Ammon's horn (tissue), 1 donor: ENCODE measurements around the gene OR9G1.
"Not testable (repeated sequence)": the region's sequence is repeated elsewhere in the genome, so short reads cannot be mapped to it uniquely, and the experiment has no call there.

ENCODE experiments used
- DNase-seq: peaks from one replicate; pipeline ENCODE4 v3.0.0-alpha.2; 2016; ENCODE audit warnings: low spot score

Gene OR9G1, protein sequence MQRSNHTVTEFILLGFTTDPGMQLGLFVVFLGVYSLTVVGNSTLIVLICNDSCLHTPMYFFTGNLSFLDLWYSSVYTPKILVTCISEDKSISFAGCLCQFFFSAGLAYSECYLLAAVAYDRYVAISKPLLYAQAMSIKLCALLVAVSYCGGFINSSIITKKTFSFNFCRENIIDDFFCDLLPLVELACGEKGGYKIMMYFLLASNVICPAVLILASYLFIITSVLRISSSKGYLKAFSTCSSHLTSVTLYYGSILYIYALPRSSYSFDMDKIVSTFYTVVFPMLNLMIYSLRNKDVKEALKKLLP

DNA sequence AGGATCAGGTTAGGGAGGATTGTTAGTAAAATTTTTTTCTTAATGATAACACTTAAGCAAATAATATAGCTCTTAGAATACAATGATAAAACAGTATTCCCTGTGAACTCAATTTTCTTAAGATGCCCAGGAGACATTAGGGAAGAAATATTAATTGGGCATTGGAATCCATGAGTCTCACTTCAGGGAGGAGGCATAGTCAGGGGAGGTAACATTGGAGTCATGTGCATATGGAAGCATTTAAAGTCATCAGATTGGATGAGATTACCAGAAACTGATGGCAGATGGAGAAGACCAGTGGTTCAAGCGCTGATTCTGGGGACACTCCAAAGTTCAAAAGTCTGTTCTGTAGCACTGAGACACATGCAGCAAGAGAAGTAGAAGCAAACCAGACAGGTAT is at the start of gene OR9G1:
Gene OR9G1, plus strand, starts transcription at position 301 of the 400 bp plus-strand sequence. CDS start 1,293 bp downstream, outside the sequence.
- no peak for DNase-seq

DNA sequence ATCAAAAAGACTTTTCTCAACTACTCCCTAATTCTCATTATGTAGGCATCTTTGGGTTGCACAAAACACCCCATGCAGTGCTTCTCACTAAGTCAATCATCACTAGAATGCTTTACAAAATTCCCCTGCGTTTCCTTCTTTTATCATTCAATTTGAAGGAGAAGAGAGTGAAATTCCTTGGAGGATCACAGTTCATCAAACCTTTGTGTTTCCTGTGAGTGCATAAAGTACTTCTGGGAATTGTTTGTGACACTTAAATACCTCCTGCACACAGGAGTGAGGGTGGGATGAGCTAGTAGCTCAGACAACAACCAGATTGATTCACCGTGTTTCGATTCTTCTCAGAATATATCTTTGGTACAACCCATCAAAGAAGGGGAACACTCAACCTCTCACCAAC is 39.1 kb upstream of the OR9G1 start:
- DNase-seq = no peak

GRCh38 chr11:56663386-56663785 is 35.5 kb upstream of the OR9G1 start, which contains the start of gene OR5AR1:
TSS of gene OR5AR1 (plus strand) at chr11:56663686. CDS start at chr11:56663686, 0 bp downstream.
- no peak for DNase-seq

DNA sequence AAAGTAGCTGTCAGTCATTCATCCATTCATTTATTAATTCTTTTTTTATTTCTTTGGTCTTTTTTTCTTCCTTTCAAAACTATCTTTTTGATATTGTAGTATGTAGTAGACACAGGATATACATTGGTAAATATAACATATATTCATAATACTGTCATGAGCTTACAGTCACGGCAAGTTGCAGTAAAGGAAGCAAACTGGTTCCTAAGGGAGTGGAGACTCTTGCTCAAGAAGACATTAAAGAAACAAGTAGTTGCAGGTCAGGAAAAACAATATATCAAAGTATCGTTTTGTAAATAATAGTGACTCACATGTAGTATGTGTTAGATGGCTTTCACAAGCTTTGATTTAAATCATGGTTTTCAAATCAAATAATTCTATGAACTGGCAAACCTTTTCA is 27.9 kb upstream of the OR9G1 start:
- no peak for DNase-seq

GRCh38 chr11:56688554-56689100 is 10.3 kb upstream of the OR9G1 start:
- no peak for DNase-seq

DNA sequence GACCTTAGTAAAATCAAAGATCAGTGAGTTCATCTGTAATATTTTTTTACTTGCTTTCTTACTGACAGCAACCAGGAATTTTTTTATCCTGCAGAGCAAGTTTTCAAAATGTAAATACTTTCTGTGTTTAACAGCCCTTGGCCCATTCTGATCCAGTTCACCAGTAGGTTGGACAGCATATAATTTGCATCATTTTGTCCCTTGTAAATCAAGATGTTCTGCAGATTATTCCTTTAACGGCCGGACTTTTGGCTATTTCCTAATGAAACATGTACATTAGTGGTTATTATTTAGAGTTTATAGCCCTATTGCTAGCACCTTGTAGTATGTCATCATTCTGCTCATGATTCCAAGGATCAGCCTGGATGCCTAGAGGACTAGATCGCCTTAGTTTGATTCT is 7.7 kb upstream of the OR9G1 start:
- not testable (repeated sequence) for DNase-seq

DNA sequence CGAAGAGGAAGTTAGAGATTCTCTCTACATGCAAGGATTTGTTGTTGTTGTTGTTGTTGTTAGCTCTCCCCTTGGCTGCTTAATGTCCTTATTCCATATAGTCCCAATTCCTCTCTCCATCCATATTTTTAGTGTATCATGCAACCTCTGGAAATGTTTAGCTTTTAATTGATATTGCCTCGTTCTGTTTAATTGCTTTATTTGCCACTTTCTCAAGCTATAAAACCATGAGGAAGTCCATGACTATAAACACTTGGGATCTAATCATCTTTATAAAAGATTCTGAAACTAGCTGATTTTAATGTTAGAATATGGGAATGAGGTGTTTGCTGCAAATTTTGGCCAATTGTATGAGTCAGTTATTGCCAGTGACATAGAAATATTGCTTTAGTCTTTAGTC is 5.5 kb upstream of the OR9G1 start:
- no peak for DNase-seq

DNA sequence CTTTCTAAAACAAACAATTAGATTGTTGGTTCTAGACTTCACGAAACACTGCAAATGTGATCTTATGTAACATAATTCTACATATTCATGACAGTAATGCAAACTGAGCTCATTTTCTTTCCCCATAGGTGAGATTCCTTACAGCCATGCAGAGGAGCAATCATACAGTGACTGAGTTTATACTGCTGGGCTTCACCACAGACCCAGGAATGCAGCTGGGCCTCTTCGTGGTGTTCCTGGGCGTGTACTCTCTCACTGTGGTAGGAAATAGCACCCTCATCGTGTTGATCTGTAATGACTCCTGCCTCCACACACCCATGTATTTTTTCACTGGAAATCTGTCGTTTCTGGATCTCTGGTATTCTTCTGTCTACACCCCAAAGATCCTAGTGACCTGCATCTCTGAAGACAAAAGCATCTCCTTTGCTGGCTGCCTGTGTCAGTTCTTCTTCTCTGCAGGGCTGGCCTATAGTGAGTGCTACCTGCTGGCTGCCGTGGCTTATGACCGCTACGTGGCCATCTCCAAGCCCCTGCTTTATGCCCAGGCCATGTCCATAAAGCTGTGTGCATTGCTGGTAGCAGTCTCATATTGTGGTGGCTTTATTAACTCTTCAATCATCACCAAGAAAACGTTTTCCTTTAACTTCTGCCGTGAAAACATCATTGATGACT is 1.5 kb downstream of the OR9G1 start:
- no peak for DNase-seq

- no peak for DNase-seq
Observed at GRCh38 chr11:56700914-56701485, 2.1 kb downstream of the OR9G1 start.

DNA sequence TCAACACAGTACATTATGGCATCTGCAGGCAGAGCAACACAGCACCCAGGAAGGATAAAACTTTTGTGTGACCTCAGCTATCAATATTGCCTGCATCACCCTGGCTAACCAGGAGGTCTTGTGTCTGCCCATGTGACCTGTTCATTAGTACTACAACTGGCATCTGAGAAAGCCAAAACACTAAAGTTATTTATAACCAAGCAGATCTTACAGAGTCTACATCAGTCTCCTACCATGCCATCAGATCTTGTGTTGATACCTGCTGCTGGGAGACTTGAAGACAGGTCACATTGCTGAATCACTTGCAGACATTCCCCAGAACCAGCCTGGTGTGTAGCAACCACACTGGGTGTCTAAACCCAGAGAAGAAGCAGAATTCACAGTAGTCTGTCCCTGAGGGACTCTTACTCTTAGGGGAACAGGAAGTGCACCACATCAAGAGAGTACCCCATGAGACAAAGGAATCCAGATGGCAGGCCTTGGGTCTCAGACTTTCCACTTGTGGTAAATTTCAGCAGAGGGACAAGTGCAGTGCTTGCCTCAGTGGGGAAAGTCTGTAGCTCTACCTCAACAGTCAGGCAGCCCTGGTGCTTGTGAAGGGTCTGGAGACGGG is 7.0 kb downstream of the OR9G1 start:
- no peak for DNase-seq

DNA sequence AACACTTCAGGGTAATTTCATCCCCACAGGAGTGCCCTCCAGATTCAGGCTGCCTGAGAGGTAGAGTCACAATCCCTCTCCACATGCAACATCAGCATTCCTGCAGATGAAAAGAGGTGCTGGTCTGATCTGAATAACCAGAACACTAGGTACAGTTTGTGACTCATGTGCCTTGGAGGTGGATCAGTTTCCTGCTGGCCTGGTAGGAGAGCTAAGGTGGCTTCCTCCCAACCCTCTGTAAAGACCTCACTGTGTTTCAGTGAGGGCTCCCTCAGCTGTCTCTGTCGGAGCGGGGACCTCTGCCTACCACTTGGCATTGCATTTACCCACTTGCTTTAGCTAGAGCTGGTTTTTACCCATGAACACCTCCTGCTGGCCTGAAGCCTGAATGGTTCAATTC is 7.6 kb downstream of the OR9G1 start:
- no peak for DNase-seq

DNA sequence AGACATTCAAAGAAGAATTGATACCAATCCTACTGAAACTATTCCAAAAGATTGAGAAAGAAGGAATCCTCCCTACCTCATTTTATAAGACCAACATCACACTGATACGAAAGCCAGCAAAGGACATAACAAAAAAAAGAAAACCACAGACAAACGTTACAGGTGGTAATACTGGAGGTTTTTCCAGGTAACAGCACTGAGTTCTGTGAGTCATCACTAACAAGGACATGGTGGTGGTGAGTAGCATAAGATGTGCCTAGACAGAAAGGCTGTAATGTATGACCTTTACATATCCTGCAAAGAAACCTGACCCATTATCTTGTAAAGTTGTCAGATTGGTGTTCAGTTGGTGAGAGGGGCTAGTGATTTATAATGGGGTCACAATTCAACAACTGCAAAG is 15.3 kb downstream of the OR9G1 start:
- no peak for DNase-seq

GRCh38 chr11:56716379-56716854 is 17.5 kb downstream of the OR9G1 start:
- no peak for DNase-seq

DNA sequence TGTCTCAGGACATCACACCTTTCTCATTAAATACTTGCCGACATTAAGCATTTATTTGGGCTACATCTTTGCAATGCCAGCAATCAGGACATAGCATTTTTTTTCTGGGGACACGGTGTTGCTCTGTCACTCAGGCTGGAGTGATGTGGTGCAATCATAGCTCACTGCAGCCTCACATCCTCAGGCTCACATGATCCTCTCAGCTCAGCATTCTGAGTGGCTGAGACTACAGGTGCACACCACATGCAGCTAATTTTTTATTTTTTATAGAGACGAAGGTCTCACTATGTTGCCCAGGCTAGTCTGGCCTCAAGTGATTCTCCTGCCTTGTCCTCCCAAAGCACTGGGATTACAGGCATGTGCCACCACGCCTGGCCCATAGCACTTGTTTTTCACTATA is 21.6 kb downstream of the OR9G1 start:
- DNase-seq = no peak

DNA sequence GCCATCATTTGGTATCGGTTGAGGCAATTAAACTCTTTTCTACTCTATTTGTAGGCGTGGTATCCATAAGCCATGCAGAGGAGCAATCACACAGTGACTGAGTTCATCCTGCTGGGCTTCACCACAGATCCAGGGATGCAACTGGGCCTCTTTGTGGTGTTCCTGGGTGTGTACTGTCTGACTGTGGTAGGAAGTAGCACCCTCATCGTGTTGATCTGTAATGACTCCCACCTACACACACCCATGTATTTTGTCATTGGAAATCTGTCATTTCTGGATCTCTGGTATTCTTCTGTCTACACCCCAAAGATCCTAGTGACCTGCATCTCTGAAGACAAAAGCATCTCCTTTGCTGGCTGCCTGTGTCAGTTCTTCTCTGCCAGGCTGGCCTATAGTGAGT is 41.2 kb downstream of the OR9G1 start:
- DNase-seq = no peak

DNA sequence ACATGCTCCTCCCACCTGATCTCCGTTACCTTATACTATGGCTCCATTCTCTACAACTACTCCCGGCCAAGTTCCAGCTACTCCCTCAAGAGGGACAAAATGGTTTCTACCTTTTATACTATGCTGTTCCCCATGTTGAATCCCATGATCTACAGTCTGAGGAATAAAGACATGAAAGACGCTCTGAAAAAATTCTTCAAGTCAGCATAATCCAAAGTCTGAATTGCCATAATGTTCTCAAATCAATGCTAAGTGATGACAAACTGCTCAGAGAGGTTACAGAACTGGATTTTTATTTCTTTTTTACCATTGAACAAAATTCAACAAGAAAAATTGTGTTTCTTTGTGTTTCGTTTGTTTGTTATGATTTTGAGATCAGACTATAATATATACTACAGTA is 42.0 kb downstream of the OR9G1 start:
- no peak for DNase-seq

- DNase-seq = no peak
Observed at GRCh38 chr11:56748597-56748996, 49.7 kb downstream of the OR9G1 start, which contains the start of gene OR9G4. TSS of gene OR9G4 (minus strand) at chr11:56748697. CDS start at chr11:56743766, 4,931 bp downstream.

DNA sequence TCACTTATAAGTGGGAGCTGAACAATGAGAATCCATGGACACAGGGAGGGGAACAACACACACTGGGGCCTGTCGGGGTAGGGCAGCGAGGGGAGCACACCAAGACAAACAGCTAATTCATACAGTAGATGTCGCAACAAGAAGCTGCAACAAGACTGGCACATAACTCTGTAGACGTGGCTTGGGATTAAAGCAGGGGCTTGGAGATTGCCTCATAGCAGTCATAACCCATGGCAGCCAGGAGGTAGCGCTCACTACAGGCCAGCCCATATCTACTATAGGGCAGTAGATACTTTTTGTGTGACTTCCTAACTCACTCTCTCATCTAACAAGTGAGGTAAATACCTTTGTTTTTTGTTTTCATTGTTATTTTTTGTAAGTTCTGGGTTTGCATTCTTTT is 51.3 kb downstream of the OR9G1 start:
- no peak for DNase-seq

GRCh38 chr11:56751480-56751879 is 52.6 kb downstream of the OR9G1 start:
- DNase-seq = no peak
